Activated CD4-positive, alpha-beta T cell treated with anti-CD3 and anti-CD28 coated beads, Interleukin-2, amount 50 U/mL, for 48 hours (primary cell): ENCODE results near the gene MCM10.
A peak's percentile ranks its signal among the peaks of the same experiment; 100 is the strongest.

ENCODE experiments used
- DNase-seq, 2 experiments: peaks; one replicate each; pipeline ENCODE4 v3.0.0-alpha.2; 2020

The MCM10 gene

DNA sequence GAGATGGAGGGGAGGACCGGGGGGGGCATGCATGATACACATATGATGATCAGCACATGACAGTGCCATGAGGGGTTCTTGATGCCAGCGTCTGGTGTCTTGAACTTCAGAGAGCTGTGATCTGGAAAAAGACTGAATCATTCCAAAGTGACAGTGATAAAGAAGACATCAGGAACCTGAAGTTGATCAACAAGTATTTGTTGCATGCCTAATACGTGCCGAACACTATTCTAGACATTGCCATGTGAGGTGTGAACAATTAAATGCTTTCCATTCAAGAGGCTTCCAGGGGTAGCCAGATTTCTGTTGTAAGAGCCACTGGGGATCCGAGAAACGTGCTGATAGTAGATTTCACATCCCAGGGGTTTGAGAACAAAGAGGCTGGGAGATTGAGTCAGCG lies 6.2 kb downstream of the MCM10 start:
- DNase-seq = no peak

DNA sequence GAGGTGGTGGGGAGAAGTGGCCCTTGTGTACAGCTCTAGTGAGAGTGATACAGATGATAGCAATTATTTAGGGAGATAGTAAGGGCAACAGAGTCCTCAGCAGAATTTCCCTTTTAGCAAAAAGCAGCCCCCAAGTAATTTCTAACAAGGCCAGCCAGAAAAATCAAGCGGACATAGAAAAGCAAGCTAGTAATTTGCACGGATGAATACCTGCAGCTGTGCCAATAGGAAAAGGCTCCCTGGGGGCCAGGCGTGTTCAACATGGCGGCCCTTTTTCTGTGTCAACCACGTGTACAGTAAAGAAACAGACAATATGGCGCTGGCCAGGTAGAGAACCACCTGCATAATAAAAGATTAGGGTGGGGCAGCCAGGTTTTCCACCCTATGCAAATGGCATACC lies 7.4 kb downstream of the MCM10 start:
- DNase-seq = no peak

DNA sequence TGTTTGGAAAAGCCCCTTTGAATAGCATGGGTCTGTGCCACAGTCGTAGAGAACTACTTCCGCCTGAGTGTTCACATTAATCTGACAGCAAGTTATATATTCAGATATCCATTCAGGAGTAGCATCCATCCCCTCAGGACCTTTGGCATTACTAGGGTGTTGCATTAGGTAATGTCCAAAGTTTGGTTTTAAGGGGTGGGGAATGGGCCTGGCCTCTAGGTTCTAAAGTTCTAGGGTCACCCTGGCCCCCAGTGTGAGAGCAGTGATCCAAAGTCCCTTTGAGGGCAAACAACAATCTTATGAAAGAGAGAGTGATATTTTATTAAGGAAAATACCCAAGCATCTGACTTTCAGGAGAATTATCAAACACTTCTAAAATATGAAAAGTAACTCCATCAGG lies 12.3 kb downstream of the MCM10 start:
- DNase-seq = no peak

GRCh38 chr10:13180788-13181187 lies 19.4 kb downstream of the MCM10 start:
- DNase-seq = peak; percentile 15 to 24

GRCh38 chr10:13182424-13182823 lies 21.1 kb downstream of the MCM10 start:
- no peak for DNase-seq

- no peak for DNase-seq
Measured at GRCh38 chr10:13183625-13184024, 22.3 kb downstream of the MCM10 start.

DNA sequence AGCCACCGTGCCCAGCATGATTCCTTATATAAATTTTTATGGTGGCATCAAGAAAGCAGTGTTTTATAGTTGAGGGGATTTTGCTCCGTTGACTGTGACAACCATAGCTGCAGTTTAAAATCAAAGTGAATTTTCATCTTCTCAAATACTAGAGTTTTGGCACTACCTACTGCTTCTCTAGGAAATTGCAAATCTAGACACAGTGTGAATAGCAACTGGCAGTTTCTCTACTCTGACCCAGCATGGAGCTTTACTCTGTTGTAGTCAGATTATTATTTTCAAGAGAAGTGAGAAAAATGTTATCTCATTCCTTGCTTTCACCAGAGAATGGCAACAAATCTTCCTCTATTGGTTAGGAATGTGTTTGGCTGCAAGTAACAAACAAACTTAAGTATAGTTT lies 22.9 kb downstream of the MCM10 start:
- DNase-seq = no peak

GRCh38 chr10:13184730-13185514 lies 23.6 kb downstream of the MCM10 start:
- DNase-seq = no peak

- DNase-seq = no peak
Measured at GRCh38 chr10:13187135-13187534, 25.8 kb downstream of the MCM10 start.

DNA sequence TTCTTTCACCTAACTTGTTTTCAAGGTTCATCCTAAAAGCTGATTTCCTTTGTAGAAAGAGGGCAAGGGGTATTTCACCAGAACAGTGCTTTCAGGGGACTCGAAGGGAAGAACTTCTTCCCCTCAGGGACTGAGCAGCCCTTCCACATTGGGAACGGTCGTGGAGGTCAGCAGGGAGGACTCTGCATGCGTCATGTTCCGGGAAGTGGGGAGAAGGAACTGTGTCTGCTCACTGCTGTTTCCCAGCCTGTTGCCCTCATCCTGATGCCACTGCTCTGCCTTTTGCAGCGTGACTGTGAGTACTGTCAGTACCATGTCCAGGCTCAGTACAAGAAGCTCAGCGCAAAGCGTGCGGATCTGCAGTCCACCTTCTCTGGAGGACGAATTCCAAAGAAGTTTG lies 27.2 kb downstream of the MCM10 start:
- DNase-seq = no peak

GRCh38 chr10:13189961-13190360 lies 28.6 kb downstream of the MCM10 start:
- DNase-seq = no peak

DNA sequence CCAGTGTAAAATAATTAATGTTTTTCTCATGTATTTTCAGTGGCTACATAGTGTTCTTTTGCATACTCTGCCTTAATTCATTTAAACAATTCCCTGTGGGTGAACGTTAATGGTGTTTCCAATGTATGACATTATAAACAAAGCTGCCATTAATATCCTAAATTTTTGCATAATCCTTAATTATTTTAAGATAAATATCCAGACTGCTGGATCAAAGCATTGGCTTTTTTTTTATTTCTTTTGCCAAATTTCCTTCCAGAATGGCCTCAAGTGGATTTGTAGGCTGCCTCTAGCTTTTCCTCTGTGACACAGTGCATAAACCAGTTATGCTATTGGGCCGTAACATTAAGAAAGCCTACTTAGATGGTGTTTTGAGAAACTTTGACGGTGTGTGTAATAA lies 29.5 kb downstream of the MCM10 start:
- DNase-seq = no peak

DNA sequence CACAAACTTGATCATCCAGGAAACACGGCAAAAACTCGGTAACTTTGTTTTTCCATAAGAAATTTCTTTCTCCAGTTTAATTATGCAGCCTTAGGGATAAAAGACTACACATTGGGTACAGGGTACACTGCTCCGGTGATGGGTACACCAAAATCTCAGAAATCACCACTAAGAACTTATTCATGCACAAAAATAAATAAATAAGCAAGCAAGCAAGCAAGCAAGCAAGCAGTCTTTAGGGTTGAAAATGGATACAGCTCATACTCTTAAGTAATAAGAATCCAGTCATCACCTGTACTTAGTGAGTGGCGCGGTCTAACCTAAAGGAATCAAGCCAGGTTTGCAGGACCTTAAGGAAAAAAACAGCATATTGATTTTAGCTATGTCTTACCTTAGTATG lies 30.0 kb downstream of the MCM10 start:
- DNase-seq = no peak

DNA sequence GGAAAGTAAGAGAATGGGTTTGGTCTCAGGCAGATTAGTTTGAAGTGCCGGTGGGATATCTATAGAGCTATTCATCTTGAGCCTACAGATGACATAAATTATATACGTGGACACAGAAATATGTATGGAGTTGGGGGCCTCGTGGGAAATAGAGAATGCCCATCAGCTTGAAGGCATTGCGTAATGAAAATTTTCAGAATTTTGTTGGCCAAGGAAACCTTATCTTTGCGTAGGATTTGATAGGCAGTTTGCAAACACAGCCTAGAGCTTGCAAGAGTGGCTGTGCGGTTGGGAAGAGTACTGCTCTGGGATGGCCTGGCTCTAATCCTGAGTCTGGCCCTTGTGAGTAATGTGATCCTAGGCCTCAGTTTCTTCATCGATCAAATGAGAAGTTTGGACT lies 32.3 kb downstream of the MCM10 start:
- DNase-seq = no peak

GRCh38 chr10:13195016-13195415 lies 33.7 kb downstream of the MCM10 start:
- no peak for DNase-seq

DNA sequence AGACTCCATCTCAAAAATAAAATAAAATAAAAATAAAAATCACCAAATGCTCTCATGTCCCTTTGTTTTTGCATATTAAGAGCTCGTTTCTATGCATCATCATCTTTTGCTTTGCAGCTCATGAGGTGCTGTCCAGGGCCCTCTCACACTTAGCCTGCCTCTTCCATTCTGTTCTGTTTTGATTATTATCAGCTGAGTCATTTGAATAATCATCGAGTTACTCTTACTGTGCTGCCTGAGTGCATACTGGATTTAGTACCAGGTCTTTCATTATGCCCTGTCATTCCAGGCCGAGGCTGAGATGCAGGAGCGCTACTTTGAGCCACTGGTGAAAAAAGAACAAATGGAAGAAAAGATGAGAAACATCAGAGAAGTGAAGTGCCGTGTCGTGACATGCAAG lies 39.8 kb downstream of the MCM10 start:
- DNase-seq = no peak

GRCh38 chr10:13206091-13206490 lies 44.7 kb downstream of the MCM10 start:
- DNase-seq = no peak

DNA sequence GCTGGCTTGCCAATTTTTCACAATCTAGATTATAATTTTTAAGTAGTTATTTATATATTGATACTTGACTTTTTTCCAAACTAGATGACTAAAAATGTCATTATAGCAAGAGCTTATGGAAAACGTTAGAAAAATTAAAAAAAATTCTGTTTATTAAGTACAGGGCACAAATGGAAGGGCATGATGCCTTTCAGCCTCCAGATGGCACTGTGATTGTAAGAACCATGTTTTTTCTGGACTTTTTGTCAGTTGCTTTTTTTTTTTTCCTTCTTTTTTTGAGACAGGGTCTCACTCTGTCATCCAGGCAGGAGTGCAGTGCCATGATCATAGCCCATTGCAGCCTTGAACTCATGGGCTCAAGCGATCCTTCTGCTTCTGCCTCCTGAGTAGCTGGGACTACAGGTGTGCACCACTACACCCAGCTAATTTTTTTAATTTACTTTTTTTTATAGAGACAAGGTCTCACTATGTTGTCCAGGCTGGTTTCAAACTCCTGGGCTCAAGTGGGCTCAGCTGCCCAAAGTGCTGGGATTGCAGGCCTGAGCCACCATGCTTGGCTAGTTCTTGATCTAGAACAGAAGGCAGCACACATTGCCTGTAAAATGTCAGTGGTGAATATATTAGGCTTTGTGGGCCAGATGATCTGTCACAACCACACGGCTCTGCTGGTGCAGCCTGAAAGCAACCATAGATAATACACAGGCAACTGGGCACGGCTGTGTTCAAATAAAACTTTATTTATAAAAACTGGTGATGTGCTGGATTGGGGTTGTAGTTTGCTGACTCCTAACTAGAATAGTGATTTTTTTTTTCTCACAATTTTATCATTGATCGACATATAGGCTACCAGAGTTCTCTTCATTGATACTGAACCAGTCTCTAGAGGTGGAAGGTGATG lies 45.4 kb downstream of the MCM10 start:
- DNase-seq = no peak

DNA sequence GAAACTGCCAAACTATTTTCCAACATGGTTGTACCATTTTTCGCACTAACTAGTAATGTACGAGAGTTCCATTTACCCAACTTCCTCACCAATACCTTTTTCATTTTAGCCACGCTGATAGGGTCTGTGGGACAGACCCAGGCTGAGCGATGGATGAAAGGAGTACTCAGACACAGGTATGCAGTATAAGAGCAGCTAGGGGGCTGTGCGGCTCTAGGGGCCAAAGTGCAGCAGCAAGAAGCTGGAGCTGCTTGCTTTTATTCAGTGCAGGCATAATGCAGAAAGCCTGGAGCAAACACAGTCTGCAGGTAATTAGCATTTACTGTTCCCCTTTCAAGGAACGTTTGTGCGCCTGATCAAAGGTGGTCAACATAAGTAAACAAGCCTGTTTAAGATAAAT lies 51.8 kb downstream of the MCM10 start:
- DNase-seq = no peak

DNA sequence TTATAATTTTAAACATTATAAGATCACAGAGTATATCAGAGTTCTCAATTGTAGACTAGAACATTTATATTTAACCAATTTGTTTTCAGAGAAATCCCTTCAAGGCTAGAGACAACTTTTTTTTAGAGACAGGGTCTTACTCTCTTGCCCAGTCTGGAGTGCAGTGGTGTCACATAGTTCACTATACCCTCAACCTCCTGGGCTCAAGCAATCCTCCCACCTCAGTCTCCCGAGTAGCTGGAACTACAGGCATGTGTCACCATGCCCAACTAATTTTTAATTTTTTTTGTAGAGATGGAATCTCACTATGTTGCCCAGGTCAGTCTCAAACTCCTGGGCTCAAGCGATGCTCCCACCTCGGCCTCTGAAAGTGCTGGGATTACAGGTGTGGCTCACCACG lies 57.5 kb downstream of the MCM10 start:
- no peak for DNase-seq

DNA sequence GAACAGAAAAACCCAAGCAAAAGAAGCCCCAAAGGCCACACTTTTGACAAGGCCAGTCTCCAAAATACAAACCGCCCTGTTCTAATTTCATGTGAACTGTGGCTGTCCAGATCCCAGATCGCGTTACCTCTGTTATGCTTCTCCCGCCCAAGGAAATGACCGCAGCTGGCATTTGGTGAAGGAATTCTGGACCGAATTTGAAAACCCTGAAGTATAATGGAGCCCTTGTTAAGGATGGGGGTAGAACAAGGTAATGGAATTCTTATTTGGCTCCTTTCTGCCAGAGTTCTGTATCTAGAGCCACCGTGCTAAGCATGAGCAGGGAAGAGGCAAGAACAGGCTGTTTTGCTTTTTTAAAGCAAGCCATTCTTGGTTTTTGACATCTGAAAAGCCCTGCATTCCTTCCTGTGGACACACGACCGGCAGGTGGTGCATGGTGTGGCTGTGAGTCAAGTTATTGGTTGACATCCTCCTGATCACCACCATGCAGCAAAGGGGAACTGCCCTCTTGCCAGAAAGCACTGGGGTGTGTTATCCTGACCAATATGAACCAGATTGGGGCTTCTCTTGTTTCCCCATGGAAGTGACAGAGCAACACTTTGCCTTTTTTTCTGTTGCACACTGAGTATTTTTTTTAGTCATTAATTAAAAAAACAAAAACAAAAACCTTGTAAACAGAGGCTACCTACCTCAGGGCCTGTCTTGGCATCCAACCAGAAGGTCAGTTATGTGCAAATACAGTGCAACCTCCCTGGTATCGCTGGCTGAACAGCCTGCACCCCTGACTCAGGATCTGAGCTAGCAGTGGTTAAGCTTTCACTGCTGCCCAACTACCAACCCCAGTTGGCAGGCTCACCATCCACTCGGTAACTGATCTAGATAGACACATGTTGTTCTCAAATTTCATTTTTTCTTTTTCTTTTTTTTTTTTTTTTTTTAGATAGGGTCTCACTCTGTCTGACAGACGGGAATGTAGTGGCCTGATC lies 58.6 kb downstream of the MCM10 start:
- no peak for DNase-seq

GRCh38 chr10:13221572-13221971 lies 60.2 kb downstream of the MCM10 start:
- no peak for DNase-seq

DNA sequence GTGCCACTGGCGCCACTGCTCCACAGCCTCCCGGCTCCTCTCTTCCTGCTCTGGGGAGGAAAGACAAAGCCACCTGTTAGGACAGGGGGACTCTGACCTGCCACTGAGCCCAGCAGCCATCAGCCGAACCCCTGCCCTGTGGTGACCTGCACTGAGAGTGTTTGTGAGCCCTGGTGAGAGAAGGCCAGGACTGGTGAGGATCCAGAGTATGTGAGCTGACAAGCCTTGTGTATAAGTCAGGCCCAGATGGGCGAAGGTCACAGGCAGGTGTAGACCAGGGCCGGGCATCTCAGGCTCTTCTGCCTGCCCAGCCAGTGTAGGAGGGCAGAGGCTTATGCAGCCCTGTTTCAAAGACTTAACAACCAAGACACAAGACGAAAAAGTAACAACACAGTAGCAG lies 60.8 kb downstream of the MCM10 start:
- DNase-seq = no peak
